ENCODE measurements around the gene HOXC13. TPM values are rescaled to one million over a fixed set of nuclear protein-coding genes. Genes with fewer than 3 reads are reported as not detected.

Gene HOXC13
- total RNA-seq, 1 donor from 2014 or later, result not detected

DNA sequence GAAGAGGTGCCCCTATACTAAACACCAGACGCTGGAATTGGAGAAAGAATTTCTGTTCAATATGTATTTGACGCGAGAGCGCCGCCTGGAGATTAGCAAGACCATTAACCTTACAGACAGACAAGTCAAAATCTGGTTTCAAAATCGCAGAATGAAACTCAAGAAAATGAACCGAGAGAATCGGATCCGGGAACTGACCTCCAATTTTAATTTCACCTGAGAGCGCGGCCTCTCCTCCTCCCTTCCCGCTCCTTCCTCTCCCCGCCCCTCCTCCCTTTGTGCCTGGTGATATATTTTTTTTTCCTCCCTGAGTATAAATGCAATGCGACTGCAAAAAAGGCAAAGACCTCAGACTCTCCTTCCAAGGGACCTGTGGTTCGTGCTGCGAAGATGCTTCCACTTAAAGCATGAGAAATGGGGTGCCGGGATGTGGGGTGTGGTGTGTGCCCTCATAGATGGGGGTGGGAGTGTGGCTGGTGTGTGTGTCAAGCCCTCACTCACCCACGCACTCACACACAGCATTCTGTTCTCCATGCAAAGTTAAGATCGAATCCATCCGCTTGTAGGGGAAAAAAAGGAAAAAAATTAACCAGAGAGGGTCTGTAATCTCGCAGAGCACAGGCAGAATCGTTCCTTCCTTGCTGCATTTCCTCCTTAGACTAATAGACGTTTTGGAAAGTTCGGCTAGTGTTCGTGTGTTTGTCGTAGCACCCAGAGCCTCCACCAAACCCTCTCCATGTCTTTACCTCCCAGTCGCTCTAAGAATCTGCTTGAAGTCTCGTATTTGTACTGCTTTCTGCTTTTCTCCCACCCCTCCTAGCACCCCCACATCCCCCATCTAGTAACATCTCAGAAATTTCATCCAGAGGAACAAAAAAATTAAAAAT, 50.8 kb downstream of the HOXC13 start:
- no peak for FAIRE-seq

DNA sequence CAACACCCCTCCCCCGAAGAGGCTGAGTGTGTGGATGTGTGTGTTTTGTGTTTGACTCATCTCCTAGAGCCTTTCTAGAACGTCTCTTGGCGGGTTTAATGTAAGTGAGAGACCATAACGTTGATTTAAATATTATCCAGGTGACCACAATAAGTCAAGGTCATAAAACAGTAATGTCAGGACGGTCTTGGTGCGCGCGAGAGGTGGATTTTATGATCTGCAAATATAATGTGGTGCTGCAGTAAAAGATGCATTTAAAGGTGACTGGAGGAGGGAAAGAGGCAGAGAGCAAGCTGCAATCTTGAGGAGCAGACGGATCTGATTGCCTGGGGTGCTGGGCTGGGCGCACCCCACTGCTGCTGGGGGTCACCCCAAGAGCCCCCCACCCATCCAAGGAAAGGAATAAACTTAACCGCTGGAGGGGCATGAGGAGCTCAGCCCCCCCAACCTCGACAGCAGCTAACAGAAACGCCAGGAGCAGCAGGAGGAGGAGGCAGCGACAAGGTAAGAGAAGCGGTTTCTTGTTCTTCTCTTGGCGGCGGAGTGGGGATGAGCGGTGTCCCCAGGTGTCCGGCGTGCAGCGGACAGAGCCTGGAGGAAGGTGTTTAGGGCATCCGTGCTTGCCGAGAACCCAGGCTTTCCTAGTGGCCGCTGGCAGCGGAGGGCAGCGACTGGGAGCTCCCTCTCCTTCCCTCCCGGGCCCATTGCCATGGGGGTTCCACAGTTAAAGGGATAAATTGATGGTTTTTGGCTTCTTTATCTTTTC, 51.9 kb downstream of the HOXC13 start:
- Mint-ChIP-seq H3K9me3 (ENCODE audit: unreplicated experiment) (peaks cover 35% of the 10 kb centered on the region), H3K27me3 (ENCODE audit: low read depth, unreplicated experiment) (peaks cover 91% of the 10 kb centered on the region), H3K36me3 (ENCODE audit: low read depth, unreplicated experiment) (no peaks in the 10 kb centered on the region), H3K27ac (ENCODE audit: unreplicated experiment) (no peak overlapping the region), H3K4me1 (ENCODE audit: low read depth, unreplicated experiment) (no peaks in the 10 kb centered on the region), H3K4me3 (ENCODE audit: unreplicated experiment) (no peak overlapping the region)
- Histone ChIP-seq H3K27me3 (ENCODE audit: insufficient read depth, low read length) (peaks cover 98% of the 10 kb centered on the region), H3K4me3 (ENCODE audit: insufficient read depth, low read depth, low read length) (no peak overlapping the region), H2AFZ (ENCODE audit: low read depth, low read length) (no peak overlapping the region), H3K79me2 (ENCODE audit: insufficient read depth, low read length) (no peaks in the 10 kb centered on the region), H3K27ac (ENCODE audit: low read depth, low read length) (no peak overlapping the region), H3K4me2 (ENCODE audit: low read length) (no peak overlapping the region), H3K9ac (ENCODE audit: low read length) (no peak overlapping the region), H3K4me1 (ENCODE audit: insufficient read depth, low read length) (peaks cover 4% of the 10 kb centered on the region), H3K36me3 (ENCODE audit: insufficient read depth, low read length) (no peaks in the 10 kb centered on the region), H3K9me3 (ENCODE audit: insufficient read depth, low read depth, low read length) (peaks cover 10% of the 10 kb centered on the region), H4K20me1 (ENCODE audit: insufficient read depth, low read length) (no peaks in the 10 kb centered on the region)
- TF ChIP-seq EZH2 (IDR thresholded peaks at IDR 0.05; ENCODE audit: insufficient read depth, low read length), result peak; percentile 46
- TF ChIP-seq, protein P1, sequence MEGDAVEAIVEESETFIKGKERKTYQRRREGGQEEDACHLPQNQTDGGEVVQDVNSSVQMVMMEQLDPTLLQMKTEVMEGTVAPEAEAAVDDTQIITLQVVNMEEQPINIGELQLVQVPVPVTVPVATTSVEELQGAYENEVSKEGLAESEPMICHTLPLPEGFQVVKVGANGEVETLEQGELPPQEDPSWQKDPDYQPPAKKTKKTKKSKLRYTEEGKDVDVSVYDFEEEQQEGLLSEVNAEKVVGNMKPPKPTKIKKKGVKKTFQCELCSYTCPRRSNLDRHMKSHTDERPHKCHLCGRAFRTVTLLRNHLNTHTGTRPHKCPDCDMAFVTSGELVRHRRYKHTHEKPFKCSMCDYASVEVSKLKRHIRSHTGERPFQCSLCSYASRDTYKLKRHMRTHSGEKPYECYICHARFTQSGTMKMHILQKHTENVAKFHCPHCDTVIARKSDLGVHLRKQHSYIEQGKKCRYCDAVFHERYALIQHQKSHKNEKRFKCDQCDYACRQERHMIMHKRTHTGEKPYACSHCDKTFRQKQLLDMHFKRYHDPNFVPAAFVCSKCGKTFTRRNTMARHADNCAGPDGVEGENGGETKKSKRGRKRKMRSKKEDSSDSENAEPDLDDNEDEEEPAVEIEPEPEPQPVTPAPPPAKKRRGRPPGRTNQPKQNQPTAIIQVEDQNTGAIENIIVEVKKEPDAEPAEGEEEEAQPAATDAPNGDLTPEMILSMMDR (IDR thresholded peaks at IDR 0.05; ENCODE audit: insufficient read depth, low read depth, low read length), result no peak
- DNase-seq (ENCODE audit: low read depth) (no peak), FAIRE-seq (no peak)

More for the DNA sequence above, 50.8 kb downstream of the HOXC13 start:
- Histone ChIP-seq H3K9me3 (ENCODE audit: insufficient read depth, low read depth, low read length) (peaks cover 7% of the 10 kb centered on the region), H3K4me1 (ENCODE audit: insufficient read depth, low read length) (no peaks in the 10 kb centered on the region), H3K79me2 (ENCODE audit: insufficient read depth, low read length) (no peaks in the 10 kb centered on the region), H3K27me3 (ENCODE audit: insufficient read depth, low read length) (peaks cover 92% of the 10 kb centered on the region), H3K36me3 (ENCODE audit: insufficient read depth, low read length) (no peaks in the 10 kb centered on the region), H3K27ac (ENCODE audit: low read depth, low read length) (no peak overlapping the region), H4K20me1 (ENCODE audit: insufficient read depth, low read length) (no peaks in the 10 kb centered on the region), H3K4me2 (ENCODE audit: low read length) (no peak overlapping the region), H3K4me3 (ENCODE audit: insufficient read depth, low read depth, low read length) (no peak overlapping the region), H3K9ac (ENCODE audit: low read length) (no peak overlapping the region), H2AFZ (ENCODE audit: low read depth, low read length) (no peak overlapping the region)
- TF ChIP-seq EZH2 (IDR thresholded peaks at IDR 0.05; ENCODE audit: insufficient read depth, low read length), result peak; percentile 16
- TF ChIP-seq, protein P1 (IDR thresholded peaks at IDR 0.05; ENCODE audit: insufficient read depth, low read depth, low read length), result peak; percentile 20
- Mint-ChIP-seq H3K9me3 (ENCODE audit: unreplicated experiment) (peaks cover 35% of the 10 kb centered on the region), H3K4me1 (ENCODE audit: low read depth, unreplicated experiment) (no peaks in the 10 kb centered on the region), H3K4me3 (ENCODE audit: unreplicated experiment) (no peak overlapping the region), H3K27me3 (ENCODE audit: low read depth, unreplicated experiment) (peaks cover 88% of the 10 kb centered on the region), H3K36me3 (ENCODE audit: low read depth, unreplicated experiment) (no peaks in the 10 kb centered on the region), H3K27ac (ENCODE audit: unreplicated experiment) (no peak overlapping the region)
- DNase-seq (ENCODE audit: low read depth), result no peak
